HG02610 (cell line): ENCODE data around the gene KIRREL3.
A peak's percentile ranks its signal among the peaks of the same experiment; 100 is the strongest.

Source experiments
- ATAC-seq: cut with Tn5 transposase; IDR thresholded peaks from one replicate; pipeline ENCODE4 v1.9.1; 2021; ENCODE audit warnings: mild to moderate bottlenecking, moderate library complexity; ENCODE audit not compliant: unreplicated experiment

Gene KIRREL3

GRCh38 chr11:126918556-126918955 is 82.0 kb downstream of the KIRREL3 start:
- no peak for ATAC-seq

- peak; percentile 96 for ATAC-seq
Observed at GRCh38 chr11:126917531-126918204, 82.9 kb downstream of the KIRREL3 start.

GRCh38 chr11:126915430-126915829 is 85.1 kb downstream of the KIRREL3 start:
- no peak for ATAC-seq

GRCh38 chr11:126914941-126915340 is 85.6 kb downstream of the KIRREL3 start:
- no peak for ATAC-seq

GRCh38 chr11:126914166-126914565 is 86.4 kb downstream of the KIRREL3 start:
- no peak for ATAC-seq

DNA sequence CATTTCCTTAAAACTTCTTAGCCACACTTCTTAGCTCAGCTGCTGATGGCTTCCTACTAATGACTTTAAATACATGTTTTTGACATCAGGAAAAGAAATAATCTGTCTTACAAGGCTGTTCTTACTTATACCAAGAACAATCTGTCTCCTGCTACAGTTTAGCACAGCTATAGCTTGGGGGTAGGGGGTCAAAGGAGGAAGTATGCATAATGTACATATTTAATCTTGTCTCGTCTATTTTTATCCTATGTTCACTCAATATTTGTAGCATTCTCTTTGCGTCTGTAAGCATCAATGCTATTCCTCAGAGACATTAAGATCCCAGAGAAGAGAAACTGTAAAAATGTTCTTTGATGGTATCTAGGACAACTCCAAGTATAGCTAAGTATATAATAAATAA is 96.0 kb downstream of the KIRREL3 start:
- no peak for ATAC-seq

DNA sequence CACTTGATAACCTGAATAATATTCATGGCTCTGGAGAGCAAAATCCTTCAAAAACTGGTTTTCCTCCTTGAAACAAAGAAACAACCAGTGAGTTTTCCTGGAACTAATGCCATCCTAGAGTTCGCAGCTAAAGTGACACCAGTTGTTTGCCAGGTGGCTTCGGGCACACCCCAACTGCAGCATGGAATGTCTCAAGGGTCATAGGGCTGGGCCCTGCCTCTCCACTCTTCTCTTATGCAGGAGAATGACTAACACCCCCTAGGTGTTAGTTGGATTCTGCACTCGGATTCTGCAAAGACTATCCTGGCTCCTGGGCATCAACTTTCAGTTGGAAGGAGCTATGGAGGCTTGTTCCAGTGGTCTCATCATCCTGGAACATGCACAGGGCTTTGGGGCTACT is 98.8 kb downstream of the KIRREL3 start:
- ATAC-seq = no peak

DNA sequence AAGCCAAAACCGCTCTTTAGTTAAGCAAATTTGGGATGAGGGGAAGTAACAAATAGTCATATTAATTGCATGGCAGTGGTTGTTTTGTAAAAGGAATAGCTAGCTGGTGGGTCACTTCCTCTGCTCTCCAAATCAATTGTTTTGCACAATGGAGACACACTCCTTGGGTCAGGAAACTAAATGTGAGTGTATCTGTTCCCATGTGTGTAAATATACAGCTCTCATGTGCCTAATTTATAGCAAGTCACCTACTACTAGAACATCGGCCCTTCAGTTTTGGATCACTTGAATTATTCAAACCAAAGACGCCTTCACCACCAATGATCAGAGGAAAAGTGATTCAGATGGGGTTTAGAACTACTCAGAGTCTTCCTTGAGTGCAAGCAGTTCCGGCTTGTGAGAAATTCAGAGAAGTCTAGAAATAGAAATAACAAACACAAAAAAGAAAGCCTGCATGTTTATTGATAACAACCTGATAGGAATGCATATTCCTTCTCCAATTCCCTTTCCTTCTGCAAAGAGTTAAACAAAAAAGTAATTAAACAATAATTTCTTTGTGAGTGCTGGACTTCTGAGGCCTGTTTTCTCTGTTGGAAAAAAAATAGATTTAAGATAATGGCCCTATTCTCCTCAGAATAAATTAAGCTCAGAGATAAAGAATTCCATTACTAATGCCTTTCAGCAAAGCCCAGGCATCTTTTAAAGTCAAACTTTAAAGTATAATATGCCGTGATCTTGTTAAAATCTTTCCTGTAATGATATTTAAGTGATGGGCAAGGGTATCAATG is 100.4 kb downstream of the KIRREL3 start:
- ATAC-seq = no peak

- no peak for ATAC-seq
Observed at GRCh38 chr11:126898802-126899201, 101.8 kb downstream of the KIRREL3 start.

- ATAC-seq = no peak
Observed at GRCh38 chr11:126897430-126897829, 103.1 kb downstream of the KIRREL3 start.

- no peak for ATAC-seq
Observed at GRCh38 chr11:126896025-126896424, 104.5 kb downstream of the KIRREL3 start.

DNA sequence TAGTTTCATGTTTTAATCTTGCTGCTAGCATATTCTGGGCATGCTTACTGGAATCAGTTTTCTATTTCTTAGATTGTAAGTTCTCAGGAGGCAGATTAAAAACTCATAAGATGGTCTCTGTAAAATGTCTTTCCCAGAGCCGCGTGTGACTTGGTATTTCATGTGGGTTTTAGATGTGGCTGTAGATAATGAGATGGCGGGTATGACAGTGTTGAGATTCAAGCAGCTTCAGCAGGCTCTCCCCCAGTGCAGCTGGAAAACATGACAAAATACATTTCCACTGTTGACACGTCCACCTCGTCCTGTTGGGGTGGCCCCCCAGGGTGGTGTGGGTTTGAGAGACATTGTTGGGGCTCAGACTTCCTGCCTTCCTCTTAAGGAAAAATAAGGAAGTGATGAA is 106.8 kb downstream of the KIRREL3 start:
- no peak for ATAC-seq

DNA sequence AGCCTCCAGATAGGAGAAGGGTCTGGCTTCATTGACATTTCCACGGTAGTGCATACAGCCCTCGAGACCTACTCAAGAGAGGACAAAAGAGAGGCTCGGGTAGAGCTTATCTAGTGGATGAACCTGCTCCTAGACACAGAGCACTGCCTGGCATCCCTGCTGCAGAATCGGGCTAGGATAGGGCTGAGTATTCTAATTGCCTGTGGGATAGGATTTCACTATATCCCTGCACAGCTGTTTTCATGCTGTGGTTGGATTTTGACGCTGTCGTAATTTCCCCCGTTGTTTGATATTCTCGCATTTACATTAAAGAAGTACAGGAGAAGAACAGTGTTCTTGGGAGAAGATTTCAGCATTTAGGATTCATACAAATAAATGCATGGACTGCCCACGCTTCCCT is 107.8 kb downstream of the KIRREL3 start:
- ATAC-seq = no peak

DNA sequence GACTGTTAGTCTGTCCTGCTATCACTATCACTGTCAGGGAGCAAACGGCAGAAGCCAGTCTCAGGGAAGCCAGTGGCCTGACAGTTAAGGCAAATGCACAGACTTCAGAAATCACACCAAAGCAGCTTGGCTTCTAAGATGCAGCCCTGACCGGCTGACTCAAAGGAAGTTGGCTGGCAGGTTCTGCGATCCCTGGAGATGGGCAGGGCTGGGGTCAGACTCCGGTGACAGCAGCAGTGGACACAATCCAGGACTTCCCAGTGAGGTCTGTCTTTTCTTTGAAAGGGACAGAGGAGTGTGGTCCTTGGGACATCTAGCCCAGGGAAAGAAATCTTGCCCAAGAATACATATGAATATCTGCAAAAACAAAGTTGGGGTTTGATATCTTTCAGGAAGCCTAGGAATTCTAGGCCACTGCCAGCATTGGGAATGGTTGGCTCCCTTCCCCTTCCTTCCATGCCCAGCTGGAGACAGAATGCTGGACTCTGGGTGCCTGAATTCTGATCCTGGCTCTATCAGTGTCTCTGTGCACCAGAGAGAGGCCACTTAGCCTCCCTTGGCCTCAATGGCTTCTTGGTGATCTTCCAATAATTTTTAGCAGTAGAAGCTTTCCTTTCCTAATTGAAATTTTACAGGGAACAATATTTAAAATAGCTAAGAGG is 108.9 kb downstream of the KIRREL3 start:
- no peak for ATAC-seq

DNA sequence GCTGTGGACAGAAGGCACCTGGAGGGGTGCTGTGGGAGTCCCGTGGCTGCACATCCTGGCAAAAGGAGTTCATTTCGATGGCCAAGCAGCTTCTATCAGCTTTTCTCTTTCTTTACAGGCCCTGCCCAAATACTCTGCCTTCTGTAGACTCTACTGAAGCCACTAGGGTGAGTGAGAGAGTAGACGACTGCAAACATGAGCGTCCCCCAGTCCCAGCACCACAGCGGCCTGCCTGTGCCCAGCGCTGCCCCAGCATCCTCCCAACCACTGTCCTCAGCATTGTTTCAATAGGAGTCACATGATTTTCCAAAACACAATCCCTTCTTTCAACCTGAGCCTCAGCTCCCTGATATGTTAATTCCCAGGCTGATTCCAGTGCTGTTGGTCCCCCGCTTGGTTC is 110.0 kb downstream of the KIRREL3 start:
- no peak for ATAC-seq

DNA sequence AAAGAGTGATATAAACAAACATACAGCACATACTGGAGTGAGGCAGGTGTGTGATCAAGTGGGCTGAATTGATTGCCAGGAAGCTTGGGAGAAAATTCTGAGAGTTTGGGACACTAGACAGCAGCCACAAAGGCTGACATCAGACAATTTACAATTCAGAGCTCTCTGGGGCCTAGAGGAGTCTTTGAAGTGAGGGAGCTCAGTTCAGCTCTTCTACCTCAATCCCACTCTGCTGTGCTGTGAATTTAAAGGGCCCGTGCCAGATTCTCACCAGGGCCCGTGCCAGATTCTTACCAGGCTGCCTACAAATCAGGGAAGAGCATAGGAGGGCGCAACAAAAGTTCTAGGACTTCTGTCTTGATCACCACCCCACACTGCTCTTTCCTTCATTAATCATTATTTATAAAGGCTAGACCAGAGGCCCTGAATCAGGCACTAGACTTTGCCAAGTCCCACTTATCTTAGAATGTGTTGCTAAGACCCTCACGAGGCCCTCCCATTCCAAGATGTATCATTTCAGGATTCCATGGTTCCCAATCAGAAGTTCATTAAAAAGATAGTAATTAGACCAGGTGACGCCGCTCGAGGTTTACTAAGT is 112.4 kb downstream of the KIRREL3 start:
- ATAC-seq = no peak

GRCh38 chr11:126886636-126887035 is 113.9 kb downstream of the KIRREL3 start:
- ATAC-seq = no peak

DNA sequence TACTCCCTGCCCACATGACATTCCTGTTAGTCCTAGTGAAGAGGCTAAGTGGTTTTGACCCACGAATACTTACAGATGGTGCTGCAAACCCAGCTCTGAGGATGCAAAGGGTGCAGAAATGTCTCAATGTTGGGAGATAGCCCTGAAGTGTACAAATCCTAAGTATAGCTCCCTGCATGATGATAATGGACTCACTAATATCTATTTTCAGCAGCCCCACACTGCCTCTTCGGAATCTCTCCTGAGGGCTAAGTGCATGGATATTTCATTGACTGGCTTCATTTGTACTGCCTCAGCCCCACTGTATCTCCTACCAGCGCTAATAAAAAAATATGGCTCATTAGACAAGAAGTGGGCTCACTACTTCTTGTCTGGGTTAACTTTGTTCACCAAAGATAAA is 114.5 kb downstream of the KIRREL3 start:
- ATAC-seq = no peak

- no peak for ATAC-seq
Observed at GRCh38 chr11:126884594-126884993, 116.0 kb downstream of the KIRREL3 start.

GRCh38 chr11:126884192-126884591 is 116.4 kb downstream of the KIRREL3 start:
- ATAC-seq = no peak

- ATAC-seq = no peak
Observed at GRCh38 chr11:126880872-126881271, 119.7 kb downstream of the KIRREL3 start.

DNA sequence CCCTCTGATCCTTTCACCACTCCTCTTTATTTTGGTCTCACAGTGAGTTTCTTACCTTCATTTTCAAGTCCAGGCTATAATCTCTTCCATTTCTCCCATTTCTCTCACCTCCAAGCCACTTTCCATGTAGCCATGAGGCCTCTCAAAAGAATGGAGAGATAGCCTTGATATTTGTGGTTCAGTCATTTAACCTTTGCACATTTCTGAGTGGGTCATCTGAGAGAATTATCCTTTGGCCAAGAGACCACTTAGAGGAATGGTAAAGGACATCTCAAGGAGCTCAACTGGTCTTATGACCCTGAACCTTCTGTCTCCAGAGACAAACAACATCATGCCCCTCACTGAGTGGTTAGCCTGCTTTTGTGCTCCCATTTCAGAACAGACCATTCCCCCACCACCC is 121.1 kb downstream of the KIRREL3 start:
- ATAC-seq = no peak
